HepG2 (cell line): ENCODE measurements around the gene NACC2. TPM values are rescaled to one million over a fixed set of nuclear protein-coding genes. Genes with fewer than 3 reads are reported as not detected.
A peak's percentile ranks its signal among the peaks of the same experiment; 100 is the strongest.

Experiments used
- DNMT1 ChIP-seq: sonication (generic); formaldehyde crosslinking; IDR thresholded peaks from 2 replicates; pipeline ENCODE4 v1.5.1; 2020; ENCODE audit warnings: mild to moderate bottlenecking, missing genetic modification reagents
- FOSL1 ChIP-seq: sonication (generic); formaldehyde crosslinking; IDR thresholded peaks from 2 replicates; pipeline ENCODE4 v1.9.0; 2021; ENCODE audit warnings: missing genetic modification reagents, borderline replicate concordance
- JDP2 ChIP-seq: sonication (generic); formaldehyde crosslinking; IDR thresholded peaks from 2 replicates; pipeline ENCODE4 v1.8.1; 2022; ENCODE audit warnings: missing genetic modification reagents, borderline replicate concordance
- MEF2D ChIP-seq: sonication (generic); formaldehyde crosslinking; IDR thresholded peaks from 2 replicates; pipeline ENCODE4 v1.5.1; 2020; ENCODE audit warnings: mild to moderate bottlenecking, missing genetic modification reagents
- NCOA2 ChIP-seq: sonication (generic); formaldehyde crosslinking; IDR thresholded peaks from 2 replicates; pipeline ENCODE4 v1.8.0; 2022; ENCODE audit warnings: inconsistent platforms
- NR3C1 ChIP-seq: sonication (generic); formaldehyde crosslinking; IDR thresholded peaks from 2 replicates; pipeline ENCODE4 v1.4.0; 2020; ENCODE audit warnings: missing genetic modification reagents
- RFX3 ChIP-seq: IDR thresholded peaks from 2 replicates; pipeline ENCODE4 v1.6.1; 2016; ENCODE audit warnings: missing biosample characterization, missing genetic modification reagents
- SMAD3 ChIP-seq: sonication (generic); formaldehyde crosslinking; IDR thresholded peaks from 2 replicates; pipeline ENCODE4 v1.4.0; 2020; ENCODE audit warnings: missing genetic modification reagents
- SOX5 ChIP-seq: IDR thresholded peaks from 2 replicates; pipeline ENCODE4 v1.6.1; 2016; ENCODE audit warnings: borderline replicate concordance
- ZNF282 ChIP-seq: fragments of 450-650 bp; IDR thresholded peaks from 2 replicates; pipeline ENCODE4 v1.6.1; 2018; ENCODE audit not compliant: partially characterized antibody
- ZNF335 ChIP-seq: sonication (generic); formaldehyde crosslinking; IDR thresholded peaks from 2 replicates; pipeline ENCODE4 v1.4.0; 2020; ENCODE audit warnings: missing genetic modification reagents
- ZNF7 ChIP-seq: IDR thresholded peaks from 2 replicates; pipeline ENCODE4 v1.6.1; 2016; ENCODE audit warnings: missing biosample characterization, missing genetic modification reagents
- ZNF709 ChIP-seq: sonication (generic); formaldehyde crosslinking; IDR thresholded peaks from 2 replicates; pipeline ENCODE4 v1.5.0; 2020; ENCODE audit warnings: mild to moderate bottlenecking, missing genetic modification reagents
- ZSCAN9 ChIP-seq: IDR thresholded peaks from 2 replicates; pipeline ENCODE4 v1.6.1; 2016; ENCODE audit warnings: borderline replicate concordance
- polyA plus RNA-seq, 8 experiments: library from polyadenylated mRNA; depleted of rRNA in 3 of 8; stranded (reverse) in 7 of 8; unstranded in 1 of 8; fragments of >200 nt; fragmentation: Illumina TruSeq in 4 of 8; extraction: Trizol in 4 of 8; gene quantifications; 2 replicates each; pipeline versions ENCODE4 v1.2.1 to v1.2.3, GENCODE V29; 2011 to 2016; ENCODE audit warnings: low read depth in 4 of 8, missing spikeins in 1 of 8, mixed read lengths in 1 of 8; ENCODE audit not compliant: insufficient read depth in 1 of 8
- total RNA-seq, 5 experiments: library from RNA; depleted of rRNA; stranded (reverse); fragments of >200 nt; fragmentation: Illumina TruSeq; extraction: Trizol; gene quantifications; 2 replicates each; pipeline ENCODE4 v1.2.3, GENCODE V29; 2016; ENCODE audit warnings: low read depth in 1 of 5
- TF ChIP-seq, protein P1 (sequence below): sonication (generic); formaldehyde crosslinking; IDR thresholded peaks from 2 replicates; pipeline ENCODE4 v1.5.1; 2020; ENCODE audit warnings: mild to moderate bottlenecking, missing genetic modification reagents, borderline replicate concordance
- TF ChIP-seq, protein P2 (sequence below): sonication (generic); formaldehyde crosslinking; IDR thresholded peaks from 2 replicates; pipeline ENCODE4 v1.4.0; 2020; ENCODE audit warnings: missing genetic modification reagents, borderline replicate concordance
- TF ChIP-seq, protein P3 (sequence below): sonication (generic); formaldehyde crosslinking; IDR thresholded peaks from 2 replicates; pipeline ENCODE4 v1.5.0; 2020; ENCODE audit warnings: missing genetic modification reagents
- TF ChIP-seq, protein P4 (sequence below): sonication (generic); formaldehyde crosslinking; IDR thresholded peaks from 2 replicates; pipeline ENCODE4 v1.8.1; 2023; ENCODE audit warnings: missing genetic modification reagents, mild to moderate bottlenecking, borderline replicate concordance
- TF ChIP-seq, protein P5 (sequence below): sonication (generic); formaldehyde crosslinking; IDR thresholded peaks from 2 replicates; pipeline ENCODE4 v1.5.0; 2020; ENCODE audit warnings: missing genetic modification reagents

NACC2 gene
- total and polyA plus RNA-seq, 2 of the 13 experiments (the other 11 are each of a cell fraction or from before 2014, with no cell fraction given) = 5.9 to 12.3 TPM

DNA sequence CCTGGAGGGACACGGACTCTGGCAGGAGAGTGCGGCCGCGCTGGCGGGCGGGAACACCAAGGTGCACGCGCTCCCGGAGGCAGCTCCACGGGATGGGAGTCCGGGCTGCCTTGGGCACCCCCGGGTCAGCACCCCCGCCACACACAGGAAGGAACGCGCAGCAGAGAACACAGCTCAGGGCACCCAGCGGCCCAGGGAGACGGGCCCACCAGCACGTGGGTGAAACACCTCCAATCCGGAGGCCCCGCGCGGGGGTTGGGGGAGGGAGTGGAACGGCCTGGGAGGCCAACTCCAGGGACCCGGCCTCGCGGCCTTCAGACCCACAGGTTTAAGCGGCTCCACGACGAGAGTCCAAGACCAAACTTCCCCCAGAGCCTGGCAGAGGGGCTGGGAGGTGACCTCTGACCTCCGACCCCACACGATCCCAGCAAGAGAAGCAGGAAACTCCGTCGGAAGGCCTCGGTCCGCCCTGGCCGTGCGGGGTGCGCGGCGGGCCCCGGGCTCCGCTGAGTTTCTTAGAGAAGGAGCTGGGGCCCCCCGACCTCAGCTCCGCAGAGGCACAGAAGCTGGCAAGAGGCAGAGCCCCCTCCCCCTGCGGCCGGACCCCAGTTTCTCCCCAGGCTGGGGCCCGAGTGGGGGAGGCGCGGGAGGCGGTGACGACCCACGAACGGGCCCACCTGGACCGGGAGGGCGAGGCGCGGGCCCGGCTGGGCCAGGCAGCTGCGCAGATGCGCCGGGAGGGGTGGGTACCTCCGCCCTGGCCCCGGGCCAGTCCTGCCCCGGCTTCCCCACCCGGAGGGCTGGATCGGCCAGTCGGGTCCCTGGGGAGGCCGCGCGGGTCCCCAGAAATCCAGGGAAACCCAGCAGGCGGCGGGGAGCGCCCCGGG, 851 bp downstream of the NACC2 start (continued):
- no peak for TF ChIP-seq FOSL1 (CRISPR knock-in tag)
- TF ChIP-seq MEF2D (CRISPR knock-in tag) = no peak
- TF ChIP-seq RFX3 (CRISPR knock-in tag) = no peak
- TF ChIP-seq ZNF7 (CRISPR knock-in tag) = no peak
- TF ChIP-seq, protein P1, sequence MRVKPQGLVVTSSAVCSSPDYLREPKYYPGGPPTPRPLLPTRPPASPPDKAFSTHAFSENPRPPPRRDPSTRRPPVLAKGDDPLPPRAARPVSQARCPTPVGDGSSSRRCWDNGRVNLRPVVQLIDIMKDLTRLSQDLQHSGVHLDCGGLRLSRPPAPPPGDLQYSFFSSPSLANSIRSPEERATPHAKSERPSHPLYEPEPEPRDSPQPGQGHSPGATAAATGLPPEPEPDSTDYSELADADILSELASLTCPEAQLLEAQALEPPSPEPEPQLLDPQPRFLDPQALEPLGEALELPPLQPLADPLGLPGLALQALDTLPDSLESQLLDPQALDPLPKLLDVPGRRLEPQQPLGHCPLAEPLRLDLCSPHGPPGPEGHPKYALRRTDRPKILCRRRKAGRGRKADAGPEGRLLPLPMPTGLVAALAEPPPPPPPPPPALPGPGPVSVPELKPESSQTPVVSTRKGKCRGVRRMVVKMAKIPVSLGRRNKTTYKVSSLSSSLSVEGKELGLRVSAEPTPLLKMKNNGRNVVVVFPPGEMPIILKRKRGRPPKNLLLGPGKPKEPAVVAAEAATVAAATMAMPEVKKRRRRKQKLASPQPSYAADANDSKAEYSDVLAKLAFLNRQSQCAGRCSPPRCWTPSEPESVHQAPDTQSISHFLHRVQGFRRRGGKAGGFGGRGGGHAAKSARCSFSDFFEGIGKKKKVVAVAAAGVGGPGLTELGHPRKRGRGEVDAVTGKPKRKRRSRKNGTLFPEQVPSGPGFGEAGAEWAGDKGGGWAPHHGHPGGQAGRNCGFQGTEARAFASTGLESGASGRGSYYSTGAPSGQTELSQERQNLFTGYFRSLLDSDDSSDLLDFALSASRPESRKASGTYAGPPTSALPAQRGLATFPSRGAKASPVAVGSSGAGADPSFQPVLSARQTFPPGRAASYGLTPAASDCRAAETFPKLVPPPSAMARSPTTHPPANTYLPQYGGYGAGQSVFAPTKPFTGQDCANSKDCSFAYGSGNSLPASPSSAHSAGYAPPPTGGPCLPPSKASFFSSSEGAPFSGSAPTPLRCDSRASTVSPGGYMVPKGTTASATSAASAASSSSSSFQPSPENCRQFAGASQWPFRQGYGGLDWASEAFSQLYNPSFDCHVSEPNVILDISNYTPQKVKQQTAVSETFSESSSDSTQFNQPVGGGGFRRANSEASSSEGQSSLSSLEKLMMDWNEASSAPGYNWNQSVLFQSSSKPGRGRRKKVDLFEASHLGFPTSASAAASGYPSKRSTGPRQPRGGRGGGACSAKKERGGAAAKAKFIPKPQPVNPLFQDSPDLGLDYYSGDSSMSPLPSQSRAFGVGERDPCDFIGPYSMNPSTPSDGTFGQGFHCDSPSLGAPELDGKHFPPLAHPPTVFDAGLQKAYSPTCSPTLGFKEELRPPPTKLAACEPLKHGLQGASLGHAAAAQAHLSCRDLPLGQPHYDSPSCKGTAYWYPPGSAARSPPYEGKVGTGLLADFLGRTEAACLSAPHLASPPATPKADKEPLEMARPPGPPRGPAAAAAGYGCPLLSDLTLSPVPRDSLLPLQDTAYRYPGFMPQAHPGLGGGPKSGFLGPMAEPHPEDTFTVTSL (CRISPR knock-in tag) = no peak
- peak; percentile 61; the same call in 1 of the 2 replicates for TF ChIP-seq ZNF709
- TF ChIP-seq, protein P2, sequence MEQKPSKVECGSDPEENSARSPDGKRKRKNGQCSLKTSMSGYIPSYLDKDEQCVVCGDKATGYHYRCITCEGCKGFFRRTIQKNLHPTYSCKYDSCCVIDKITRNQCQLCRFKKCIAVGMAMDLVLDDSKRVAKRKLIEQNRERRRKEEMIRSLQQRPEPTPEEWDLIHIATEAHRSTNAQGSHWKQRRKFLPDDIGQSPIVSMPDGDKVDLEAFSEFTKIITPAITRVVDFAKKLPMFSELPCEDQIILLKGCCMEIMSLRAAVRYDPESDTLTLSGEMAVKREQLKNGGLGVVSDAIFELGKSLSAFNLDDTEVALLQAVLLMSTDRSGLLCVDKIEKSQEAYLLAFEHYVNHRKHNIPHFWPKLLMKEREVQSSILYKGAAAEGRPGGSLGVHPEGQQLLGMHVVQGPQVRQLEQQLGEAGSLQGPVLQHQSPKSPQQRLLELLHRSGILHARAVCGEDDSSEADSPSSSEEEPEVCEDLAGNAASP (CRISPR knock-in tag) = no peak; the same call in 1 of the 2 replicates
- TF ChIP-seq SOX5 (CRISPR knock-in tag) = no peak
- no peak for TF ChIP-seq DNMT1 (CRISPR knock-in tag)
- TF ChIP-seq ZNF335 (CRISPR knock-in tag) = no peak
- no peak for TF ChIP-seq ZNF282
- TF ChIP-seq SMAD3 (CRISPR knock-in tag) = peak; percentile 38; the same call in 1 of the 2 replicates
- TF ChIP-seq JDP2 (CRISPR knock-in tag) = no peak
- no peak; the same call in 1 of the 2 replicates for TF ChIP-seq NCOA2
- TF ChIP-seq NR3C1 (CRISPR knock-in tag) = no peak
- TF ChIP-seq, protein P3, sequence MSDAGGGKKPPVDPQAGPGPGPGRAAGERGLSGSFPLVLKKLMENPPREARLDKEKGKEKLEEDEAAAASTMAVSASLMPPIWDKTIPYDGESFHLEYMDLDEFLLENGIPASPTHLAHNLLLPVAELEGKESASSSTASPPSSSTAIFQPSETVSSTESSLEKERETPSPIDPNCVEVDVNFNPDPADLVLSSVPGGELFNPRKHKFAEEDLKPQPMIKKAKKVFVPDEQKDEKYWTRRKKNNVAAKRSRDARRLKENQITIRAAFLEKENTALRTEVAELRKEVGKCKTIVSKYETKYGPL (CRISPR knock-in tag) = no peak
- TF ChIP-seq ZSCAN9 (CRISPR knock-in tag) = 0 out of 2 replicates have a peak, but pooled peaks have one; percentile 40
- TF ChIP-seq, protein P4, sequence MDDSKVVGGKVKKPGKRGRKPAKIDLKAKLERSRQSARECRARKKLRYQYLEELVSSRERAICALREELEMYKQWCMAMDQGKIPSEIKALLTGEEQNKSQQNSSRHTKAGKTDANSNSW (CRISPR knock-in tag) = no peak
- TF ChIP-seq, protein P5, sequence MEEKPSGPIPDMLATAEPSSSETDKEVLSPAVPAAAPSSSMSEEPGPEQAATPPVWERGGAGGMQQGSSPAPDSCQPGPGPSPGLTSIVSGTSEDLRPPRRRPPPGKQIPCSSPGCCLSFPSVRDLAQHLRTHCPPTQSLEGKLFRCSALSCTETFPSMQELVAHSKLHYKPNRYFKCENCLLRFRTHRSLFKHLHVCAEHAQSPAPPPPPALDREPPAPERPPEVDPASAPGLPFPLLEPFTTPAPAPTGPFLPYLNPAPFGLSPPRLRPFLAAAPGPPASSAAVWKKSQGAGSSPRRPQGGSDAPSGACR (CRISPR knock-in tag) = no peak
